Keratinocyte (primary cell): ENCODE measurements around the gene LRRC52. TPM values are rescaled to one million over a fixed set of nuclear protein-coding genes. Genes with fewer than 3 reads are reported as not detected.

Experiments
- DNase-seq: peaks from one replicate; pipeline ENCODE4 v3.0.0-alpha.2; 2011; ENCODE audit warnings: low read depth, missing footprints, low spot score
- FAIRE-seq: peaks from 2 replicates; lab custom pipeline; 2011; peaks lifted over from hg19 to GRCh38; lab: Jason Lieb, UNC
- H2AFZ ChIP-seq: 2 replicates; pipeline ENCODE4 v1.6.0; 2012; ENCODE audit warnings: low read length, control low read depth, inconsistent platforms; ENCODE audit not compliant: control insufficient read depth
- H3K27ac ChIP-seq: 2 replicates; pipeline ENCODE4 v1.5.1; 2011; ENCODE audit warnings: low read length; ENCODE audit not compliant: control insufficient read depth, insufficient read depth
- H3K27me3 ChIP-seq: 3 replicates; pipeline ENCODE4 v1.6.0; 2011; ENCODE audit warnings: low read length; ENCODE audit not compliant: control insufficient read depth, insufficient read depth; ENCODE audit errors: extremely low read depth
- H3K36me3 ChIP-seq, 2 experiments: 2 replicates in 1 of 2; 3 replicates in 1 of 2; pipeline ENCODE4 v1.5.1; 2011; ENCODE audit warnings: low read length in 2 of 2, mild to moderate bottlenecking in 1 of 2; ENCODE audit not compliant: control insufficient read depth in 2 of 2, insufficient read depth in 2 of 2; ENCODE audit errors: extremely low read depth in 1 of 2
- H3K4me1 ChIP-seq: 3 replicates; pipeline ENCODE4 v1.5.1; 2011; ENCODE audit warnings: low read length; ENCODE audit not compliant: control insufficient read depth, insufficient read depth; ENCODE audit errors: extremely low read depth
- H3K4me2 ChIP-seq: 3 replicates; pipeline ENCODE4 v1.6.0; 2011; ENCODE audit warnings: low read depth, low read length; ENCODE audit not compliant: control insufficient read depth, insufficient read depth; ENCODE audit errors: extremely low read depth
- H3K4me3 ChIP-seq, 3 experiments: fragments of 200-600 bp in 1 of 3; sonication (generic) in 1 of 3; 2 replicates in 2 of 3; 3 replicates in 1 of 3; pipeline ENCODE4 v1.5.1; 2011 to 2016; ENCODE audit warnings: low read length in 3 of 3, mild to moderate bottlenecking in 3 of 3, control low read depth in 2 of 3, inconsistent platforms in 1 of 3, low read depth in 1 of 3, mixed read lengths in 1 of 3, mixed run types in 1 of 3, moderate library complexity in 1 of 3; ENCODE audit not compliant: control insufficient read depth in 2 of 3, insufficient read depth in 2 of 3; ENCODE audit errors: extremely low read depth in 1 of 3
- H3K79me2 ChIP-seq: 2 replicates; pipeline ENCODE4 v1.6.0; 2012; ENCODE audit warnings: low read length; ENCODE audit not compliant: control insufficient read depth, insufficient read depth
- H3K9ac ChIP-seq: 3 replicates; pipeline ENCODE4 v1.6.0; 2011; ENCODE audit warnings: low read length; ENCODE audit not compliant: control insufficient read depth, insufficient read depth; ENCODE audit errors: extremely low read depth
- H3K9me1 ChIP-seq: 3 replicates; pipeline ENCODE4 v1.6.0; 2011; ENCODE audit warnings: low read length; ENCODE audit not compliant: control insufficient read depth, insufficient read depth; ENCODE audit errors: extremely low read depth
- H3K9me3 ChIP-seq: 2 replicates; pipeline ENCODE4 v1.5.1; 2012; ENCODE audit warnings: low read depth, low read length; ENCODE audit not compliant: control insufficient read depth
- H4K20me1 ChIP-seq: 3 replicates; pipeline ENCODE4 v1.6.0; 2011; ENCODE audit warnings: low read length; ENCODE audit not compliant: control insufficient read depth, insufficient read depth; ENCODE audit errors: extremely low read depth
- EZH2 ChIP-seq: IDR thresholded peaks from one replicate; pipeline ENCODE4 v1.6.1; 2012; ENCODE audit warnings: inconsistent platforms, mild to moderate bottlenecking, low read length, moderate library complexity
- dilution Hi-C: fragments of 300-500 bp; cut with MboI; formaldehyde crosslinking; loops from one replicate; pipeline ENCODE4 v1.7.0; 2020; ENCODE audit warnings: low sequenced_read_pairs; ENCODE audit not compliant: extremely low pct_ligation_motif_present
- polyA plus RNA-seq, 5 experiments: library from polyadenylated mRNA; depleted of rRNA in 3 of 5; stranded (reverse) in 3 of 5; stranded (forward) in 1 of 5; unstranded in 1 of 5; fragments of >200 nt; gene quantifications; 1 replicate in 1 of 5; 2 replicates in 3 of 5; 3 replicates in 1 of 5; pipeline versions ENCODE4 v1.2.1 to v1.2.3, GENCODE V29; 2011 to 2012; ENCODE audit warnings: missing spikeins in 2 of 5, low read depth in 1 of 5, low replicate concordance in 1 of 5
- TF ChIP-seq, protein P1 (sequence below), 3 experiments: IDR thresholded peaks in 1 of 3; conservative IDR thresholded peaks in 1 of 3; optimal IDR thresholded peaks in 1 of 3; 2 replicates in 2 of 3; 3 replicates in 1 of 3; pipeline versions ENCODE3 to v1.5.1; 2011; ENCODE audit warnings: low read length in 3 of 3, mild to moderate bottlenecking in 3 of 3, moderate library complexity in 2 of 3, control low read depth in 1 of 3, inconsistent platforms in 1 of 3; ENCODE audit not compliant: insufficient read depth in 2 of 3; ENCODE audit errors: extremely low read depth in 1 of 3

LRRC52 gene
- polyA plus RNA-seq, 1 donor (not counting 4 experiments of a cell fraction or from before 2014, with no cell fraction given), result not detected

- H3K27me3 ChIP-seq, result no peaks in the 10 kb centered on the region
- no peak overlapping the region for H3K4me2 ChIP-seq
These were observed 16.4 kb upstream of the LRRC52 start for GRCh38 chr1:165527251-165528007.

GRCh38 chr1:165531021-165531420, 12.8 kb upstream of the LRRC52 start:
- H3K4me2 ChIP-seq, result no peak overlapping the region
- H3K9me1 ChIP-seq, result no peaks in the 10 kb centered on the region
- H3K4me3 ChIP-seq, result no peak overlapping the region
- no peaks in the 10 kb centered on the region for H4K20me1 ChIP-seq
- no peaks in the 10 kb centered on the region for H3K27me3 ChIP-seq
- FAIRE-seq (no peak), DNase-seq (no peak)
- dilution Hi-C loops, result no loop called here
- no peaks in the 10 kb centered on the region for H3K79me2 ChIP-seq
- TF ChIP-seq, protein P1, sequence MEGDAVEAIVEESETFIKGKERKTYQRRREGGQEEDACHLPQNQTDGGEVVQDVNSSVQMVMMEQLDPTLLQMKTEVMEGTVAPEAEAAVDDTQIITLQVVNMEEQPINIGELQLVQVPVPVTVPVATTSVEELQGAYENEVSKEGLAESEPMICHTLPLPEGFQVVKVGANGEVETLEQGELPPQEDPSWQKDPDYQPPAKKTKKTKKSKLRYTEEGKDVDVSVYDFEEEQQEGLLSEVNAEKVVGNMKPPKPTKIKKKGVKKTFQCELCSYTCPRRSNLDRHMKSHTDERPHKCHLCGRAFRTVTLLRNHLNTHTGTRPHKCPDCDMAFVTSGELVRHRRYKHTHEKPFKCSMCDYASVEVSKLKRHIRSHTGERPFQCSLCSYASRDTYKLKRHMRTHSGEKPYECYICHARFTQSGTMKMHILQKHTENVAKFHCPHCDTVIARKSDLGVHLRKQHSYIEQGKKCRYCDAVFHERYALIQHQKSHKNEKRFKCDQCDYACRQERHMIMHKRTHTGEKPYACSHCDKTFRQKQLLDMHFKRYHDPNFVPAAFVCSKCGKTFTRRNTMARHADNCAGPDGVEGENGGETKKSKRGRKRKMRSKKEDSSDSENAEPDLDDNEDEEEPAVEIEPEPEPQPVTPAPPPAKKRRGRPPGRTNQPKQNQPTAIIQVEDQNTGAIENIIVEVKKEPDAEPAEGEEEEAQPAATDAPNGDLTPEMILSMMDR (optimal IDR thresholded peaks at IDR 0.05 in 1 of 3, IDR thresholded peaks at IDR 0.05 in 1 of 3, conservative IDR thresholded peaks at IDR 0.05 in 1 of 3; ENCODE audit: extremely low read depth in 1 of 3, insufficient read depth in 2 of 3, low read length in 3 of 3), result no peak
- TF ChIP-seq EZH2, result no peak
- H2AFZ ChIP-seq, result no peak overlapping the region
- H3K9ac ChIP-seq, result no peak overlapping the region
- H3K4me1 ChIP-seq, result no peaks in the 10 kb centered on the region
- H3K27ac ChIP-seq, result no peak overlapping the region
- H3K36me3 ChIP-seq, result no peaks in the 10 kb centered on the region
- no peaks in the 10 kb centered on the region for H3K9me3 ChIP-seq

More at GRCh38 chr1:165527251-165528007, 16.4 kb upstream of the LRRC52 start:
- no peak overlapping the region for H3K27ac ChIP-seq
- no peaks in the 10 kb centered on the region for H3K4me1 ChIP-seq
- TF ChIP-seq, protein P1 (optimal IDR thresholded peaks at IDR 0.05 in 1 of 3, IDR thresholded peaks at IDR 0.05 in 1 of 3, conservative IDR thresholded peaks at IDR 0.05 in 1 of 3; ENCODE audit: extremely low read depth in 1 of 3, insufficient read depth in 2 of 3, low read length in 3 of 3), result no peak
- no peak for TF ChIP-seq EZH2
- H3K4me3 ChIP-seq, result no peak overlapping the region
- FAIRE-seq, result no peak
- no peak overlapping the region for H3K9ac ChIP-seq
- no peak for DNase-seq
- no peaks in the 10 kb centered on the region for H3K9me3 ChIP-seq
- no peak overlapping the region for H2AFZ ChIP-seq
- dilution Hi-C loops, result no loop called here
- no peaks in the 10 kb centered on the region for H3K9me1 ChIP-seq
- H4K20me1 ChIP-seq, result no peaks in the 10 kb centered on the region
- H3K36me3 ChIP-seq, result no peaks in the 10 kb centered on the region
- H3K79me2 ChIP-seq, result no peaks in the 10 kb centered on the region
